Heart left ventricle (tissue), 13 donors: ENCODE measurements around the gene OXCT1.

Source experiments
- POLR2A ChIP-seq, 2 donors: fragments of 450-650 bp; IDR thresholded peaks; one replicate each; pipeline ENCODE4 v1.6.1; 2017; ENCODE audit warnings: antibody characterized with exemption in 2 of 2, mild to moderate bottlenecking in 2 of 2, moderate library complexity in 2 of 2
- TF ChIP-seq, protein P1 (sequence below), 12 donors: fragments of 200-600 bp; sonication (generic) in 4 of 12; IDR thresholded peaks; one replicate each; pipeline versions ENCODE4 v1.5.0 to v1.8.0; 2018 to 2022; ENCODE audit warnings: antibody characterized with exemption in 12 of 12, mild to moderate bottlenecking in 5 of 12
- donor health status: ischemic (EF 13 %, LVEDD 7.1; RV severe dilation, severe dysfunction).
- donor health status: DM: no; HTN: yes; CAD: no.
- donor health status: DM: no; HTN: no; CAD: no.
- donor health status: ischemic (EF 25% LVEDD 6.9; RV normal size, moderate dysfunction).
- donor health status: ischemic (EF 25% LVEDD 5.7; RV mildly dilated, moderate dysfunction).
- donor health status: ischemic (EF 35%, LVEDD 5.7; RV mildly dilated, moderate dysfunction).
- donor health status: nonischemic (EF 11% LVEDD 7.7; RV severe dilation, severe dysfunction).
- donor health status: DM: yes; HTN: yes; CAD: no.
- donor health status: PGD.
- donor health status: ischemic (EF 29% LVEDD 5.4; RV normal size, mild dysfunction).
- donor health status: nonischemic (EF 23%, LVEDD 6.1; RV moderate dilation, normal function).

DNA sequence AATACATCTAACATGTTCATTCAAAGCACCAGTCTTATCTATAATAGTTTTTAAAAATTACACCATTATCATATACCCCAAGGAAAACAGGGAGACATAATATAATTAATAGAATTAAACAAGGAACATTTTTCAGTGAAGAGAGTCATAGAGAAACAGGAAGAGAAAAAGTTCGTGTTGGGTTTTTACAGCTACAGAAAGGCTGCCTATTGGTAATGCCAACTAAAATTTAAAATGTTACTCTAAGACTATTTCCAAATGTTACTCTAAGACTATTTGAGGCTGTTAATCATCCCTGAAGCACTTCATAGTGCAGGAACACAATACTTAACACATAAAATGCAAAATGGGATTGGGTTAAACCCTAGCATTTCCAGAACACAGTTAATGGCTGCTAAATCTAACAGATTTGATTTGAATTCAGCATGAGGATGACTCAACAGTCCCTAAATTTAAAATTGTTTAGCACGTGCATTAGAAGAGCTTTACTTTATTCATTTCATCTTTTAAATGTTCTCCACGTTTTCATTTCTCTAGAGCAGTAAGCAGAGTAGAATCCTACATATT, 54.5 kb downstream of the OXCT1 start:
- TF ChIP-seq, protein P1, sequence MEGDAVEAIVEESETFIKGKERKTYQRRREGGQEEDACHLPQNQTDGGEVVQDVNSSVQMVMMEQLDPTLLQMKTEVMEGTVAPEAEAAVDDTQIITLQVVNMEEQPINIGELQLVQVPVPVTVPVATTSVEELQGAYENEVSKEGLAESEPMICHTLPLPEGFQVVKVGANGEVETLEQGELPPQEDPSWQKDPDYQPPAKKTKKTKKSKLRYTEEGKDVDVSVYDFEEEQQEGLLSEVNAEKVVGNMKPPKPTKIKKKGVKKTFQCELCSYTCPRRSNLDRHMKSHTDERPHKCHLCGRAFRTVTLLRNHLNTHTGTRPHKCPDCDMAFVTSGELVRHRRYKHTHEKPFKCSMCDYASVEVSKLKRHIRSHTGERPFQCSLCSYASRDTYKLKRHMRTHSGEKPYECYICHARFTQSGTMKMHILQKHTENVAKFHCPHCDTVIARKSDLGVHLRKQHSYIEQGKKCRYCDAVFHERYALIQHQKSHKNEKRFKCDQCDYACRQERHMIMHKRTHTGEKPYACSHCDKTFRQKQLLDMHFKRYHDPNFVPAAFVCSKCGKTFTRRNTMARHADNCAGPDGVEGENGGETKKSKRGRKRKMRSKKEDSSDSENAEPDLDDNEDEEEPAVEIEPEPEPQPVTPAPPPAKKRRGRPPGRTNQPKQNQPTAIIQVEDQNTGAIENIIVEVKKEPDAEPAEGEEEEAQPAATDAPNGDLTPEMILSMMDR (IDR thresholded peaks at IDR 0.05) = no peak
- no peak for TF ChIP-seq POLR2A (IDR thresholded peaks at IDR 0.05)
